Measurements from ENCODE around the gene BCAS3.
"Not testable (repeated sequence)": the region's sequence is repeated elsewhere in the genome, so short reads cannot be mapped to it uniquely, and the experiment has no call there.

Gene BCAS3

DNA sequence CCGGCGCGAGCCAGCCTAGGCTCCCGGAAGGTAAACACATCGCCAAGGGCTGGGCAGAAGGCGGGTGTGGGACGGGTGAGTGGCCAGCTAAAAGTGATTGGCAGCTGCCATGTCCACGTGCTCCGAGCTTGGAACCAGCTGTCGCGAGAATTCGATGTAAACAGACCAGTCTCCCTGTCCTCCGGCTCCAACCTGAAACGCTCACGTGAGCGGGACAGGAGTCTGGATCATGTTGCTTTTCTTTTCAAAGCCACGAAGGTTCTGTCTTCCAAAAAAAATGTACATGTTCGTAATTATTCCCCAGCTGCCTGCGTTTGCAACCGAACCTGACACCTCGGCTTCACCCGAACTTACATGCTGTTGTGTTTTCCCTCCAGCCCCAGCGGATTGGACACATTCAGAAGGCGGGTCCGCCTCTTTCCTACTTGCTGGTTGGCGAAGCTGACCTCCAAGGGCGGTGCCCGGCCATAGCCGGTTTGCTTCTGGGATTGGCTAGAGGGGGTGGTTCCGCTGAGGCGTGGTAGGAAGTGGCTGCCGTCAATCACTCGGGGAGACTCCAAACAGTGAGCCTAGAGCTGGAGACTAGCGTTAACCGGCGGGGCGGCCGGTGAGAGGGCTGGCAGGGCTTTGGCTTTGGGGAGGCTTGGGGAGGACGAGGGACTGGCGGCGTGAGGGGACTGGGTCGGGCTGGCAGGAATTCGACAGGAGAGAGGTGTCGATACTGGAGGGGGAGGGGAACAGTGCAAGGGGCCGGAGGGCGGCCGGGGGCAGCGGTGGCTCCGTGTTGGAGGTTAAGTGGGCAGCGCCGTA, at the start of gene BCAS3:
TSS of gene BCAS3 (plus strand) at position 544 of the 810 bp plus-strand sequence.
- peak; percentile 99 for DNase-seq

DNA sequence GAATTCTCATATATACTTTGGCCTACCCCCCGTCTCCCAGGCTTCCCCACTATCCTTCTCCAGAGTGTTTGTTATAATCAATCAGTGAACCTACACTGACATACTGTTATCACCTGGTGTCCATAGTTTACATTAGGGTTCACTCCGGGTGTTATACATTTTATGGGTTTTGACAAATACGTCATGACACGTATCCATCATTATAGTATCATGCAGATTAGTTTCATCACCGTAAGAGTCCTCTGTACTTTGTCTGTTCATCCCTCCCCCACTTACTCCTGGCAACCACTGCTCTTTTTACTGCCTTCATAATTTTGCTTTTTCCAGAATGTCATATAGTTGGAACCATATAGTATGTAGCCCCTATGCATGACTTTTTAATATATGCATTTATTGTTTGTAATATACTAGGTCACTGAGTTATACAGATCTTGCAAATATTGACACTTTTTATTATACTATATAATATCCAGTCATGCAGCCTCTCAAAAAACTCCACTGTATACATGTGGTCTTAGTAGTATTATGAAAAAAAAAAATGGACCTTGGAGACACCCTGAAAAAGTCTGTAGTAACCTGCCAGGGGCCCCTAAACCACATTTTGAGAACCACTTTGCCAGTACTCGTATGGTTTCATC, 49.3 kb upstream of the BCAS3 start:
- no peak for DNase-seq

DNA sequence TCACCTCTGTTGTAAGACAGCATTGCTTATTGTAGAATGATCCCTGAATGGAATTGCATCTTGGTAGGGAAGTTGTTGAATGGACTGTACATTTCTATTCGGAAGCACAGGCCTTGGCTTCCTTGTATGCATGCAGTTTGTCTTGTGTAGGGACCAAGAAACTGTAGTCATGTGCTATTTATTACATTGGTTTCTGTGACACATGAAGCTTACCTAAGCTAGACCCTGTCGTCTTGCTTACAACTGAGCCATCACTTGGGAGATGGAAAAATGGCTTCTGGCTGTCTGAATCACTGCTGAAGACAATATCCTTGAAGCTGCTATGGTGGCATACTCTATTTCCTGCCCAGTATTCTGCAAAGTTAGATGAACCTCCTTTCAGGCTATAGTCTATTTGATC, 48.5 kb upstream of the BCAS3 start:
- no peak for DNase-seq

DNA sequence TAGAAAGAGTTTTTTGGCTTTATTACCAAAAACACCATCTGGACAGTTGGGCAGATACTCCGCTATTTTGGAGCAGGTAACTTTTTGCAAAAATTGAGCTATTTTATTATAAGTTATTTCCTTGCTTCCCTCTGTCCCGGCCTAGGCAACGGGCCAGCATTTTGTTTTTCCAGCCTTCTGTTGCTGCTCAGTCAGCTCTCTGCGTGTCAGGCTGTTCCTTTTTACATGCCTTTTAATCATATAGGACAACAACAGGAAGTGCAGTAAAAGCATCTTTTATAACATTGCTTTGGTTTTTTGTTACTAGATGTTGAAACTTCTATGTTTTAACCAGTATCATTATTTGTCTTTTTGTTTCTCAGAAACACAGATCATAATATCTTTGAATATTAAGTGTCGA, 47.3 kb upstream of the BCAS3 start:
- DNase-seq: no peak

DNA sequence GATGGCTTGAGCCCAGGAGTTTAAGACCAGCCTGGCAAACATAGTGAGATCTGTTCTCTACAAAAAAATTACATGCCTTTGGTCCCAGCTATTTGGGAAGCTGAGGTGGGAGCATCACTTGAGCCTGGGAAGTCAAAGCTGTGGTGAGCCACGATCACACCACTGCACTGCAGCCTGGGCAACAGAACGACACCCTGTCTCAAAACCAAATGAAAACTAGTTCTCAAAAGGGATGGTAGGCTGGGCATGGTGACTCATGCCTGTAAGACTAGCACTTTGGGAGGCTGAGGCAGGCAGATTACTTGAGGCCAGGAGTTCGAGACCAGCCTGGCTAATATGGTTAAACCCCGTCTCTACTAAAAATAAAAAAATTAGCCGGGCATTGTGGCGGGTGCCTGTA, 46.5 kb upstream of the BCAS3 start:
- no peak for DNase-seq

DNA sequence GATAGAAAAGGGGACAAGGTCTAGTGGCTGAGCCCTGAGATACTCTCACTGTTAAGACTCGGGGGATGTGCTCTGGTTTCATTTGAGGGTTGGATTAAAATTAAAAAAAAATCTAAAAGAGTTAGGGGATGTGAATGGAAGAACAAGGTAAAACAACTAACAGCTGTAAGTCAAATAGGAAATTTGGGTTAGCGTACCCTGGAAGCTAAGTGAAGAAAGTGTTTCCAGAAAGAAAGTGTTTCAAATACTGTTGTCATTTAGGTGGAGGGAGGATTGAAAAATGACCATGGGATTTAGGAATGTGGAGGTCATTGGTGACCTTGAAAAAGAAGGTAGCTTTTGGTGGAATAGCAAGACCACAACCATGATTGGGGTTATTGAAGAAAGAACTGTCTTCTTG, 40.0 kb upstream of the BCAS3 start:
- DNase-seq: no peak

DNA sequence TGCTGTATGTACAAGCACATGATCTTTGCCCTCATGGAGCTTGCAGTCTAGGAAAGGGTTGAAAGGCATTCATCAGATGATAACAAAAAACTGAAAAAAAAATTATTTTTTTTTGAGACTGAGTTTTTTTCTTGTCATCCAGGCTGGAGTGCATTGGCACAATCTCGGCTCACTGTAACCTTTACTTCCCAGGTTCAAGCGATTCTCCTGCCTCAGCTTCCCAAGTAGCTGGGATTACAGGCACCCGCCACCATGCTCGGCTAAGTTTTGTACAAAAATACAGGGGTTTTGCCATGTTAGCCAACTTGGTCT, 38.7 kb upstream of the BCAS3 start:
- no peak for DNase-seq

DNA sequence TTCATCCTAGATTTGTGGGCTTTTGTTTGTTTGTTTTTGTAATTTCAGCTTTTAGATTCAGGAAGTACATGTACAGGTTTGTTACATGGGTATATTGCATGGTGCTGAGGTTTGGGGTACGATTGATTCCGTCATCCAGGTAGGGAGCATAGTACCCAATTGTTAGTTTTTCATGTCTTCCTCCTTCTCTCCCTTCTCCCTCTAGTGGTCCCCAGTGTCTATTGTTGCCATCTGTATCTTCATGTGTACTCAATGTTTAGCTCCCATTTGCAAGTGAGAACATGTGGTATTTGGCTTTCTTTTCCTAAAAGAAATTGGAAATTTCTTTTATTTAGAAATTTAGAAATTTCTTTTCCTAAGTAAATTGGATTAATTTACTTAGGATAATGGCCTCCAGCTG, 37.1 kb upstream of the BCAS3 start:
- DNase-seq: no peak

DNA sequence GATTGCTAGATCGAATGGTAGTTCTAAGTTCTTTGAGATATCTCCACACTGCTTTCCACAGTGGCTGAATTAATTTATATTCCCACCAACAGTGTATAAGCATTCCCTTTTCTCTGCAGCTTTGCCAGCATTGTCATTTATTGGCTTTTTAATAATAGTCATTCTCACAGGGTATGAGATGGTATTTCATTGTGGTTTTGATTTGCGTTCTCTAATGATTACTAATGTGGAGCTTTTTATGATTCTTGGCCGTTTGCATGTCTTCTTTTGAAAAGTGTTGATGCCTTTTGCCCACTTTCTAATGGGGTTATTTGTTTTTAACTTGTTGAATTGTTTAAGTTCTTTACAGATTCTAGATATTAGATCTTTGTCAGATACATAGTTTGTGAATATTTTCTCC, 36.5 kb upstream of the BCAS3 start:
- no peak for DNase-seq

DNA sequence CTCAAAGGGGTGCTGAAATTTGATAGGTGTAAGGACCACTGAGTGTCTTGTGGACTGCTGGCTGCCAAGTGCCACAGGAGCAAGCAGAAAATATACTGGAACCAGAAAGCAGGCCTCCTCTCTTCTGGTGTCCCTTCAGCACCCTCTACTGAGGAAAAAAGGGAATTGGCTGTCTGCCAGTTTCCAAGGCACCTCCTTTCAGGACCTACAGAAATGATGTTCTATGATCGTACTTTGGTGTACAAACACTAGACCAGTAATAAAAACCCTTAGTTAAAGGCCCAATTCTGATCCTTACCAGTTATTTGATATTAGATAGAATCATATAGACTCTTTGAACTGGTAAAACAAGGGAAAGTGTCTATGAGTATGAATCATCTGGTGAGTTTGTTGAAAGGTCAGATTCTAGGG, 35.8 kb upstream of the BCAS3 start:
- DNase-seq: peak; percentile 52

DNA sequence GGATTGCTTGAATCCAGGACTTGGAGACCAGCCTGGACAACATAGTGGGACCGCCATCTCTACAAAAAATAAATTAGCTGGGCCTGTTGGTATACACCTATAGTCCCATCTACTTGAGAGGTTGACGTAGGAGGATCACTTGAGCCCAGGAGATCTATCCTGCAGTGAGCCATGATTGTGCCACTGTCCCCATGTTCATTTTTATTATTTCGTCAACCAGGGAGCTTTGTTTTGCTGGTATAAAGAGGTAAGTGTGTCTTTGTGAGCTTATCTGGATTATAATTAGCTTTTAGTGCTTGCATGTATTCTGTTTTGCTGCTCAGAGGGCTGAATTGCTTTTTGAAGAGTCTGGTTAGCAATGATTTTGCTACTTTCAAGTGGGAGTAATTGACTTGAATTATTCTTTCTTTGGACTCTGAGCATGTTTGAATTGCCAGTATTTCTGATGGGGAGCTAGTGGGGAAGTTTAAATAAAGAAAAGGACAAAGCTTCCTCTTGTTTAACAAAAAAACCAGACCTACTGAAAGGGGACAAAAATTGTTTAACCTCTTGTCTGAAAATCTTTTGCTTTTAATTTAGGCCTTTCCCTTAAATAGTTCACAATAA, 31.6 kb upstream of the BCAS3 start:
- no peak for DNase-seq

DNA sequence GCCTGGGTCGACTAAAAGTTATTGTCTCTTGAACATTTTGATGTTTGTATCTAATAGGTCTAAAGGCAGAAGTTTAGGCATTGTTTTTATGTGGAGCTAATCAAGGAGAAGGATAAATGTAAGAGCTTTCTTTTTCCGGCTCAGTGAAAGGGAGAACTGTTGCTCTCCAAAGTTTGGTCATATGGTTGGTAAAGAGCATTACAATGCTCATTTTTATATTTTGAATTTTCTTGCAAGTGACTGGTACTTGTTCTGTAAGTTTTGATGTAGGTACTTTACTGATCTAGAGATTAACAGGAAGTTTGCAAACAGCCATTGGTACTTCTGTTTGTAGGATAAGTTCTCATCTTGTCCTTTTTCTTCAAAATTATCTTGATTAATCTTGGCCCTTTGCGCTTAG, 30.9 kb upstream of the BCAS3 start:
- DNase-seq: no peak

DNA sequence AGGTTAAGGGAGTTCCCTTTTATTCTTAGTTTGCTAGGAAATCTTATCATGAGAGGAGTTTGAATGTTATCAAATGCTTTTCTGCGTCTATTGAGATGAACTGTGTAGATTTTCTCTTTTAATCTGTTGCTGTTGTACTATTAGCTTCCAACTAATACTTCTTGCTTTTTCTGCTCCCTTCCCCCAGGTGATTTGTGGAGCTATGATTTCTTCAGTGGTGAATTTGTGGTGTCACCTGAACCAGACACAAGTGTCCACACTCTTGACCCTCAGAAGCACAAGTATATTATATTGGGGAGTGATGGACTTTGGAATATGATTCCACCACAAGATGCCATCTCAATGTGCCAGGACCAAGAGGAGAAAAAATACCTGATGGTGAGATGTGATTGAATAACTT, 29.9 kb upstream of the BCAS3 start:
- no peak for DNase-seq

DNA sequence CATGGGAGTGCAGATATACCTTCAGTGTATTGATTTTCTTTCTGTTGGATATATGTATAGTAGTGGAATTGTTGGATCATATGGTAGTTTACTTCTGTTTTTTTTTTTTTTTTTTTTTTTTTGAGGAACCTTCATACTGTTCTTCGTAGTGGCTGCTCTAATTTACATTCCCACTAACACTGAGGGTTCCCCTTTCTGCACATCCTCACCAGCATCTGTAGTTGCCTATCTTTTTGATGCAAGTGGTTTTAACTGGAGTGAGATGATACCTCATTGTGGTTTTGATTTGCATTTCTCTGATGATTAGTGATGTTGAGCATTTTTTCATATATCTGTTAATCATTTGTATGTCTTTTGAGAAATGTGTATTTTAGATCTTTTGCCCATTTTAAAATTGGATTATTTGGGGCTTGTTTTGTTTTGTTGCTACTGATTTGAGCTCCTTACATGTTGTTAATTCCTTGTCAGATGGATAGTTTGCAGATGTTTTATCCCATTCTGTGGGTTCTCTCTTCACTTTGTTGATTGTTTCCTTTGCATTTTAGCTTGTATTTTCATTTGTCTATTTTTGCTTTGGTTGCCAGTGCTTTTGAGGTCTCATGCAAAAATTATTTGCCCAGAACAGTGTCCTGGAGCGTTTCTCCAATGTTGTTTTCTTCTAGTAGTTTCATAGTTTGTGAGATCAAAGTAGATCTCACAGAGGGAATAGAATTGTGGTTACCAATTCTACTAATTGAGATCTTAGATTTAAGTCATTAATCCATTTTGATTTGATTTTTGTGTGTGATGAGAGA, 25.0 kb upstream of the BCAS3 start:
- no peak for DNase-seq

DNA sequence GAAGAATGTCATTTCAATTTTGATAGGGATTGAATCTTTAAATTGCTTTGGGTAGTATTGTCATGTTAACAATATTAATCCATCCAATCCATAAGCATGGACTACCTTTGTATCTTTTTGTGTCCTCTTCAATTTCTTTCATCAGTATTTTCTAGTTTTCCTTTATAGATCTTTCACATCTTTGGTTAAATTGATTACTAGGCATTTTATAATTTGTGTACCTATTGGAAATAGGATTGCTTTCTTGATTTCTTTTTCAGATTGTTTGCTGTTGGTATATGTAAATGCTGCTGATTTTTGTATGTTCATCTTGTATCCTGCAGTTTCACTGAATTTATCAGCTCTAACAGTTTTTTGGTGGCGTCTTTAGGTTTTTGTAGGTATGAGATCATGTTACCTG, 24.1 kb upstream of the BCAS3 start:
- DNase-seq: no peak

DNA sequence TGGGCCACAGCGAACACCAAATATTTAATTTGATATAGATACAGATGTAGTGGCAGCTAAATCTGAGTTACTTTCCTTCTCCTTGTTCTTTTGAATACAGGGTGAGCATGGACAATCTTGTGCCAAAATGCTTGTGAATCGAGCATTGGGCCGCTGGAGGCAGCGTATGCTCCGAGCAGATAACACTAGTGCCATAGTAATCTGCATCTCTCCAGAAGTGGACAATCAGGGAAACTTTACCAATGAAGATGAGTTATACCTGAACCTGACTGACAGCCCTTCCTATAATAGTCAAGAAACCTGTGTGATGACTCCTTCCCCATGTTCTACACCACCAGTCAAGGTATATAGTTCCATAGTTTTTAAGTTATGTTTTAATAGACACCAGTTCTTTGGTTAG, 21.2 kb upstream of the BCAS3 start:
- DNase-seq: no peak

DNA sequence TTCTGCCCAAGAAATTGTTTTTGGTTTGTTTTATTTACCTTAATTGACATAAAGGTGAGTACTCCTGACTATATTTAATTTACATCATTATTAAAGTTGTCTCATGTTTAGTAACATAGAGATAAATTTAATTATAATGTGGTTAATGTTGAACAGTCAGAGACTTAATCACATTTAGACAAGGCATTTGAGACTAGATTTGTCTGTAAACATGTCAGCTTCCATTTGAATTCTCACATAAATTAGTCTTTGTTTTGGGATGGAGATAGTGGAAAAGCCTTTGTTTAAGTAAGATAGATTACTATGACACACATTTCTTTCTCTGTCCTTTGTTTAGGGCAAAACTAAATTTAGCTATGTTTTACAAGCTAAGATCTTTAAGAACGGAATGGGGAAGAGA, 18.5 kb upstream of the BCAS3 start:
- no peak for DNase-seq

DNA sequence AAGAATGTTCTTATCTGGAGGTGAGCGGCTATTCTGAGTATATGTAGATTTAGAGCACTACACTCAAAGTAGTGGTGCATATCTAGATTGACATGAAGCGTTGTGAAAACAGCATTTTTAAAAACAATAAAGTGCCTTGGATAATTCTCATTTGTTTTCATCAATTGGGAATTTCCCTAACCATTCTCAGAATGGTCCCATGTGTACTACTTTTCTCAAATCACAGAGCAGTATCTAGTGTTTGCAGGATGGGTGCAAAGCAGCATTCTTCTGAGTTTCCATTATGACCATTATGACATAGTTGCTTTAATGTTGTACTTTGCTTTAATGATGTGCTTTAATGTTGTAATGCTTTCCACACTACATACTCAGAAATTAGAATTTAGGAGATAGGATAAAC, 16.2 kb upstream of the BCAS3 start:
- DNase-seq: no peak

DNA sequence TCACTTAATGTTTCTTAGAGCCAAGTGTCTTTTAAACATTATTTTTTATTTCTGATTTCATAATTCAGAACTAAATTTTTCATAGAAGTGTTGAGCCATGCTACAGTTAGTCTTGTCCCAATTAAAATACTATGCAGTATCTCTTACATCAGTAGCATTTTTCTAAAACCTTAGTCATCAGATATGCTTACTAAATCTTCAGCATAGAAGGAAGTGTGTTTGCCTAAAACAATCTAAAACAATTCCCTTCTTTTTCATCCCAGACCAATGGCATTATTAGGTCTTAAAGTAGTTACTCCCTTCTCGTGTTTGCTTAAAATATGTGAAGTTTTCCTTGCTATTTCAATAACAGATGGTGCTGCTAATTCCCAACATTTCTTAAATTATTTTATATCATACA, 13.6 kb upstream of the BCAS3 start:
- no peak for DNase-seq

DNA sequence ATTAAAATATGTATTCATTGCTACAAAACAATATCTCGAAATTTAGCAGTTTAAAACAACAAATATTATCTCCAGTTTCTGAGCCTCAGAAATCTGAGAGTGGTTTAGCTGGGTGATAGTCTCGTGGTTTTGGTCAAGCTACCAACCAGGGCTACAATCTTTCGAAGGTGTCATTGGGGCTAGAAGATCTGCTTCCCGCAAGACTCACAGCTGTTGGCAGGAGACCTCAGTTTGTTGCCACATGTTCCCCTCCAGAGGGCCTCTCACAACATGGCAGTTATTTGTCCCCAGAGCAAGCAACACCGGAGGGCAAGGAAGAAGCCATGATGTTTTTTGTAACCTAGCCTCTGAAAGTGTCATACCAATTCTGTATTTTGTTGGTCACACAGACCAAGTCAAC, 12.0 kb upstream of the BCAS3 start:
- DNase-seq: no peak

DNA sequence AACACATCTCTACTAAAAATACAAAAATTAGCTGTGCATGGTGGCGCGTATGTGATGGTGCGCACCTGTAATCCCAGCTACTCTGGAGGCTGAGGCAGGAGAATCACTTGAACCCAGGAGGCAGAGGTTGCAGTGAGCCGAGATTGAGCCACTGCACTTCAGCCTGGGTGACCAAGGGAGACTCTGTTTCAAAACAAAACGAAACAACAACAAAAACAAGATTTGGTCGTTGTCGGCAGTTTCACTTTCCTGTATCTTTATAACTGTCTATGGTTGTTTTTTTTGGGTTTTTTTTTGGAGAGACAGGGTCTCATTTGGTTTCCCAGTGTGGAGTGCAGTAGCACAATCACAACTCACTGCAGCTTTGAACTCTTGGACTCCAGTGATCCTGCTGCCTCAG, 8.9 kb upstream of the BCAS3 start:
- not testable (repeated sequence) for DNase-seq

DNA sequence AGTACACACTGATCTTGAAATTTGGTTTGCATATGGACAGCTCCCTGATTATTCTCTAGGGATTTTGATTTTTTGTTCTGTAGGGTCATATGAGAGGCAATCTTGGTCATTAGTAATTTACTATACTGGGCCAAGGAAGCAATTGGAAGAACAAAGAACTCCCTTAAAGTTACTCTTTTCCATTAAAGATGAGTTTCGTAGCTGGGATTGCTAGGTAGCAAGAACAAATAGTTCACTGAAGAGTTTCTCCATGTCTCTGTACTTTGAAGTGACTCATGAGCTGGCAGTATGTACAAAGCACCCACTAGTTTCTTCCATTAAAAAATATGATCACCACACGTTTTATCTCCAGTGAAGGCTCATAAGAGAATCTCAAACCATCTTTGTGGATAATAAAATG, 6.2 kb upstream of the BCAS3 start:
- no peak for DNase-seq

DNA sequence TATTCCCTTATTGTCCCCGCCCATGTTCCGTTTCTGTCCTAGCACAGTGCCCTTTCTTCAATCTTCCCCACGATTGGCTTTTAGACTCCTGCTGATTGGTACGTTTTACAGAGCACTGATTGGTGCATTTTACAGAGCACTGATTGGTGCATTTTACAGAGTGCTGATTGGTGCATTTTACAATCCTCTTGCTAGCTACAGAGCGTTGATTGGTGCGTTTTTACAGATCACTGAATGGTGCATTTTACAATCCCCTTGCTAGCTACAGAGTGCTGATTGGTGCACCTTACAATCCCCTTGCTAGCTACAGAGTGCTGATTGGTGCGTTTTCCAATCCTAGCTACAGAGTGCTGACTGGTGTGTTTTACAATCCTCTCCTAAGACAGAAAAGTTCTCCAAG, 3.0 kb upstream of the BCAS3 start:
- DNase-seq: not testable (repeated sequence)

DNA sequence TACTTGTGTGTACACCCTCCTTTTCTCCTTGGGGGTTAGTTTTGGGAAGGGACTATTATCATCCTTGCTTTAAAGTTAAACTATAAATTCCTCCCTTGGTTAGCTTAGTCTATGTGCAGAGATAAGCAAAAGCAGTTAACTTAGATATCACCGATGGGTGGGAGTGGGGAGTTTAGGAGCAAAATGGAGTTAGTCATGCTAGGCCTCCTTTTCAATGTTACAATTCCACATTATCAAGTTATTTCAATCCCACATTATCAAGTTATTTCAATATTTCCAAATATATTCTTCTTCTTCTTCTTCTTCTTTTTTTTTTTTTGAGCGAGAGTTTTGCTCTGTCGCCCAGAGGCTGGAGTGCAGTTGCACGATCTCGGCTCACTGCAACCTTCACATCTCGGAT, 1.7 kb upstream of the BCAS3 start:
- no peak for DNase-seq
